Neural cell (in vitro differentiated cells): ENCODE results near the gene RBP5. TPM values are rescaled to one million over a fixed set of nuclear protein-coding genes. Genes with fewer than 3 reads are reported as not detected.

Experiments
- H2AFZ ChIP-seq: fragments of 200-600, 300-800 bp; sonication (generic), shearing (Covaris generic); 2 replicates; pipeline ENCODE4 v1.6.0; 2014; ENCODE audit warnings: low read depth, mild to moderate bottlenecking, antibody characterized with exemption, low read length, moderate library complexity
- H3F3A ChIP-seq: fragments of 200-600 bp; shearing (Covaris generic); 2 replicates; pipeline ENCODE4 v1.6.1; 2016; ENCODE audit warnings: mild to moderate bottlenecking, moderate library complexity, mixed read lengths, antibody characterized with exemption, low read length; ENCODE audit not compliant: insufficient read depth, poor library complexity, severe bottlenecking
- H3K27ac ChIP-seq: fragments of 200-600, 300-800 bp; sonication (generic), shearing (Covaris generic); 2 replicates; pipeline ENCODE4 v1.5.1; 2014; ENCODE audit warnings: mild to moderate bottlenecking, low read length, moderate library complexity
- H3K27me3 ChIP-seq: fragments of 300-800, 200-600 bp; sonication (generic), shearing (Covaris generic); 2 replicates; pipeline ENCODE4 v1.6.0; 2014; ENCODE audit warnings: mild to moderate bottlenecking, low read depth, low read length, moderate library complexity; ENCODE audit not compliant: insufficient read depth
- H3K36me3 ChIP-seq: fragments of 300-800, 200-600 bp; sonication (generic), shearing (Covaris generic); 2 replicates; pipeline ENCODE4 v1.5.1; 2014; ENCODE audit warnings: mild to moderate bottlenecking, antibody characterized with exemption, low read length, moderate library complexity; ENCODE audit not compliant: insufficient read depth
- H3K4me2 ChIP-seq: fragments of 300-800, 200-600 bp; sonication (generic), shearing (Covaris generic); 2 replicates; pipeline ENCODE4 v1.6.0; 2014; ENCODE audit warnings: mild to moderate bottlenecking, low read length
- H3K4me3 ChIP-seq: fragments of 300-800, 200-600 bp; sonication (generic), shearing (Covaris generic); 2 replicates; pipeline ENCODE4 v1.5.1; 2014; ENCODE audit warnings: mild to moderate bottlenecking, low read length, moderate library complexity
- H3K79me2 ChIP-seq: fragments of 200-600 bp; shearing (Covaris generic); replicated peaks from 2 replicates; pipeline ENCODE4 v1.6.0; 2014; ENCODE audit warnings: mild to moderate bottlenecking, low read length, moderate library complexity; ENCODE audit not compliant: insufficient read depth
- H3K9ac ChIP-seq: fragments of 300-800, 200-600 bp; sonication (generic), shearing (Covaris generic); 2 replicates; pipeline ENCODE4 v1.6.1; 2016; ENCODE audit warnings: mild to moderate bottlenecking, low read length, mixed read lengths
- H3K9me2 ChIP-seq: fragments of 200-600 bp; shearing (Covaris generic); 2 replicates; pipeline ENCODE4 v1.6.1; 2016; ENCODE audit warnings: mild to moderate bottlenecking, low read length, mixed read lengths; ENCODE audit not compliant: insufficient read depth
- H3K9me3 ChIP-seq: fragments of 200-600, 300-800 bp; sonication (generic), shearing (Covaris generic); 2 replicates; pipeline ENCODE4 v1.6.1; 2016; ENCODE audit warnings: mild to moderate bottlenecking, mixed run types, low read length, moderate library complexity, mixed read lengths
- H4K20me1 ChIP-seq: fragments of 200-600 bp; shearing (Covaris generic); 2 replicates; pipeline ENCODE4 v1.6.1; 2016; ENCODE audit warnings: mild to moderate bottlenecking, mixed run types; ENCODE audit not compliant: insufficient read depth
- EP300 ChIP-seq: fragments of 450-650 bp; conservative IDR thresholded peaks from 2 replicates; pipeline ENCODE4 v1.6.1; 2014; ENCODE audit warnings: antibody characterized with exemption, mild to moderate bottlenecking, moderate library complexity; ENCODE audit not compliant: poor library complexity, severe bottlenecking
- EZH2 ChIP-seq: fragments of 200-600, 300-800 bp; shearing (Covaris generic), sonication (generic); IDR thresholded peaks from 2 replicates; pipeline ENCODE4 v1.6.1; 2014; ENCODE audit warnings: antibody characterized with exemption, low read length, borderline replicate concordance, mild to moderate bottlenecking; ENCODE audit not compliant: insufficient read depth, poor library complexity, severe bottlenecking
- MXI1 ChIP-seq: fragments of 450-650 bp; conservative IDR thresholded peaks from 2 replicates; pipeline ENCODE4 v1.6.1; 2014; ENCODE audit warnings: antibody characterized with exemption, mild to moderate bottlenecking; ENCODE audit not compliant: poor library complexity, severe bottlenecking
- POLR2AphosphoS5 ChIP-seq: IDR thresholded peaks from 2 replicates; pipeline ENCODE4 v1.6.1; 2012
- RAD21 ChIP-seq: fragments of 450-650 bp; conservative IDR thresholded peaks from 2 replicates; pipeline ENCODE4 v1.6.1; 2014; ENCODE audit warnings: antibody characterized with exemption, mild to moderate bottlenecking, moderate library complexity
- SMC3 ChIP-seq: fragments of 450-650 bp; conservative IDR thresholded peaks from 2 replicates; pipeline ENCODE4 v1.6.1; 2014; ENCODE audit warnings: antibody characterized with exemption, mild to moderate bottlenecking, moderate library complexity; ENCODE audit not compliant: poor library complexity
- TAF1 ChIP-seq: IDR thresholded peaks from 2 replicates; pipeline ENCODE4 v1.6.1; 2012; ENCODE audit warnings: low read depth
- polyA plus RNA-seq: library from polyadenylated mRNA; depleted of rRNA; stranded (reverse); fragments of >200 nt; gene quantifications from 2 replicates; pipeline ENCODE4 v1.2.3, GENCODE V29; 2014
- TF ChIP-seq, protein P1 (sequence below): IDR thresholded peaks from 2 replicates; pipeline ENCODE4 v1.6.1; 2012; ENCODE audit warnings: borderline replicate concordance
- TF ChIP-seq, protein P2 (sequence below): fragments of 450-650 bp; IDR thresholded peaks from 2 replicates; pipeline ENCODE4 v1.5.1; 2014; ENCODE audit warnings: antibody characterized with exemption, mild to moderate bottlenecking, moderate library complexity; ENCODE audit not compliant: poor library complexity, severe bottlenecking

RBP5 gene
- polyA plus RNA-seq, 1 donor from 2014 or later = 1.9 TPM

DNA sequence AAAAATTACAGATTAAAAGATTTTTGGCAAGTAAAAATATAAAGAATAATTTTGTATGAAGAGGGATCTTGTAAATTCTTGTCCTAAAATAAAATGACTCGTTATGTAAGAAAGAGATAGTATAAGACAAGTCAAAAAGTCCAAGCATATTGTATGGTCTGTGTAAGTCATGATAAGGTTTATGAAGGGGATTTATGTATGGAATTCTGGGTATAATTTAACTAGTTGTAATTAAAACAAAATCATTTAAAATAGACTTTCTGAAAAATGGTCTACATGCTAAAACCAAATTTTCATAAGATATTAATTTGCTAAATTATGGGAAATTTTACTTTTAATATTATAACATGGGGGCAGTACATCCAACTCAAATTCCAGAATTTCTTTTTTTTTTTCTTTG lies 43.2 kb upstream of the RBP5 start:
- H3K9ac ChIP-seq = no peak overlapping the region
- no peaks in the 10 kb centered on the region for H4K20me1 ChIP-seq
- no peaks in the 10 kb centered on the region for H3K9me2 ChIP-seq
- no peak overlapping the region for H2AFZ ChIP-seq
- no peak overlapping the region for H3K27ac ChIP-seq
- no peaks in the 10 kb centered on the region for H3K27me3 ChIP-seq
- no peaks in the 10 kb centered on the region for H3K79me2 ChIP-seq
- H3K4me2 ChIP-seq = no peak overlapping the region
- TF ChIP-seq, protein P1, sequence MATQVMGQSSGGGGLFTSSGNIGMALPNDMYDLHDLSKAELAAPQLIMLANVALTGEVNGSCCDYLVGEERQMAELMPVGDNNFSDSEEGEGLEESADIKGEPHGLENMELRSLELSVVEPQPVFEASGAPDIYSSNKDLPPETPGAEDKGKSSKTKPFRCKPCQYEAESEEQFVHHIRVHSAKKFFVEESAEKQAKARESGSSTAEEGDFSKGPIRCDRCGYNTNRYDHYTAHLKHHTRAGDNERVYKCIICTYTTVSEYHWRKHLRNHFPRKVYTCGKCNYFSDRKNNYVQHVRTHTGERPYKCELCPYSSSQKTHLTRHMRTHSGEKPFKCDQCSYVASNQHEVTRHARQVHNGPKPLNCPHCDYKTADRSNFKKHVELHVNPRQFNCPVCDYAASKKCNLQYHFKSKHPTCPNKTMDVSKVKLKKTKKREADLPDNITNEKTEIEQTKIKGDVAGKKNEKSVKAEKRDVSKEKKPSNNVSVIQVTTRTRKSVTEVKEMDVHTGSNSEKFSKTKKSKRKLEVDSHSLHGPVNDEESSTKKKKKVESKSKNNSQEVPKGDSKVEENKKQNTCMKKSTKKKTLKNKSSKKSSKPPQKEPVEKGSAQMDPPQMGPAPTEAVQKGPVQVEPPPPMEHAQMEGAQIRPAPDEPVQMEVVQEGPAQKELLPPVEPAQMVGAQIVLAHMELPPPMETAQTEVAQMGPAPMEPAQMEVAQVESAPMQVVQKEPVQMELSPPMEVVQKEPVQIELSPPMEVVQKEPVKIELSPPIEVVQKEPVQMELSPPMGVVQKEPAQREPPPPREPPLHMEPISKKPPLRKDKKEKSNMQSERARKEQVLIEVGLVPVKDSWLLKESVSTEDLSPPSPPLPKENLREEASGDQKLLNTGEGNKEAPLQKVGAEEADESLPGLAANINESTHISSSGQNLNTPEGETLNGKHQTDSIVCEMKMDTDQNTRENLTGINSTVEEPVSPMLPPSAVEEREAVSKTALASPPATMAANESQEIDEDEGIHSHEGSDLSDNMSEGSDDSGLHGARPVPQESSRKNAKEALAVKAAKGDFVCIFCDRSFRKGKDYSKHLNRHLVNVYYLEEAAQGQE = no peak
- TF ChIP-seq EZH2 (no peak), TAF1 (no peak), SMC3 (no peak), EP300 (no peak), RAD21 (no peak), MXI1 (no peak)
- TF ChIP-seq, protein P2, sequence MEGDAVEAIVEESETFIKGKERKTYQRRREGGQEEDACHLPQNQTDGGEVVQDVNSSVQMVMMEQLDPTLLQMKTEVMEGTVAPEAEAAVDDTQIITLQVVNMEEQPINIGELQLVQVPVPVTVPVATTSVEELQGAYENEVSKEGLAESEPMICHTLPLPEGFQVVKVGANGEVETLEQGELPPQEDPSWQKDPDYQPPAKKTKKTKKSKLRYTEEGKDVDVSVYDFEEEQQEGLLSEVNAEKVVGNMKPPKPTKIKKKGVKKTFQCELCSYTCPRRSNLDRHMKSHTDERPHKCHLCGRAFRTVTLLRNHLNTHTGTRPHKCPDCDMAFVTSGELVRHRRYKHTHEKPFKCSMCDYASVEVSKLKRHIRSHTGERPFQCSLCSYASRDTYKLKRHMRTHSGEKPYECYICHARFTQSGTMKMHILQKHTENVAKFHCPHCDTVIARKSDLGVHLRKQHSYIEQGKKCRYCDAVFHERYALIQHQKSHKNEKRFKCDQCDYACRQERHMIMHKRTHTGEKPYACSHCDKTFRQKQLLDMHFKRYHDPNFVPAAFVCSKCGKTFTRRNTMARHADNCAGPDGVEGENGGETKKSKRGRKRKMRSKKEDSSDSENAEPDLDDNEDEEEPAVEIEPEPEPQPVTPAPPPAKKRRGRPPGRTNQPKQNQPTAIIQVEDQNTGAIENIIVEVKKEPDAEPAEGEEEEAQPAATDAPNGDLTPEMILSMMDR = no peak
- no peaks in the 10 kb centered on the region for H3F3A ChIP-seq
- H3K4me3 ChIP-seq = no peak overlapping the region
- H3K9me3 ChIP-seq = peaks cover 4% of the 10 kb centered on the region
- no peaks in the 10 kb centered on the region for H3K36me3 ChIP-seq

DNA sequence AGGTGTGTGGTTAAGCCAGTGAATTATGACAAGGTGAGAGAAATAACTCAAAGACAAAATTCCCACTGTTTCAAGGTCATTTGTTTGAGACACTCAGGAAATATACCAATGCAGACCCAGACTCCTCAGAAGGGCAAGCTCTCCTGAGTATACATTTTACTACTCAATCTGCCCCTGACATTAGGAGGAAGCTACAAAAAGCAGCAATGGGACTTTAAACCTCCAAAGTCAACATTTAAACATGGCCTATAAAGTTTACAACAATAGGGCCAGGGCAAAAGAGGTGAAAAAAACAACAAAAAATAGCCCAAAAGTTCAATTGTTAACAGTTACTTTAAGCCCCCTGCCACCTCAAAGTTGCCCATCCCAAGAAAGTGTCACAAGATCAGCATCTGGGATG lies 41.3 kb upstream of the RBP5 start:
- TF ChIP-seq EZH2 (no peak), EP300 (no peak), SMC3 (no peak), MXI1 (no peak), TAF1 (no peak), RAD21 (no peak), POLR2AphosphoS5 (no peak)
- TF ChIP-seq, protein P1 = no peak
- TF ChIP-seq, protein P2 = no peak
- H3K4me3 ChIP-seq = no peak overlapping the region
- no peaks in the 10 kb centered on the region for H3K36me3 ChIP-seq
- H4K20me1 ChIP-seq = no peaks in the 10 kb centered on the region
- no peak overlapping the region for H3K4me2 ChIP-seq
- no peaks in the 10 kb centered on the region for H3K9me2 ChIP-seq
- H3K9ac ChIP-seq = no peak overlapping the region
- H3F3A ChIP-seq = no peaks in the 10 kb centered on the region
- H3K27ac ChIP-seq = no peak overlapping the region
- peaks cover 4% of the 10 kb centered on the region for H3K9me3 ChIP-seq
- no peaks in the 10 kb centered on the region for H3K79me2 ChIP-seq
- H2AFZ ChIP-seq = no peak overlapping the region
- H3K27me3 ChIP-seq = no peaks in the 10 kb centered on the region
